ENCODE data around the gene C1orf159. TPM values are rescaled to one million over a fixed set of nuclear protein-coding genes. Genes with fewer than 3 reads are reported as not detected.

C1orf159 gene
- total and polyA plus RNA-seq, 2 experiments from 2014 or later, result 9.6 to 21.5 TPM

DNA sequence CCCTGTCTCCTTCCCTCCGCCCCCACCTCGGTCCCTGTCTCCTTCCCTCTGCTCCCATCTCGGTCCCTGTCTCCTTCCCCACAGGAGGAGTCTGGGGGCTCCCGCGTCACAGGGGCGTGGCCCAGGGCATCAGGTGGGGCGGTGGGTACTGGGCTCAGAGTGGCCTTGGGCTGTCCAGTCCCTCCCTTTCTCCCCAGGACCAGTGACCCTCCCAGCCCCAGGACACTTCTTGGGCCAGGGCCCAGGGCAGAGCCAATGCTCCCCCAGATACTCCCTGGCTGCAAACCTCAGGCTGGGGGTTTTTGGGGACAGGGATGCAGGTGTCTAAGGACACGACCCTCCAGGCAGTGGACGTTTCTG, 35.0 kb downstream of the C1orf159 start:
- Mint-ChIP-seq H3K4me3 (peak overlapping the region; percentile 14; the same call in 1 of the 3 replicates), H3K4me1 (no peaks in the 10 kb centered on the region), H3K9me3 (no peaks in the 10 kb centered on the region), H3K36me3 (ENCODE audit: low read depth) (no peaks in the 10 kb centered on the region), H3K27ac (no peak overlapping the region), H3K27me3 (ENCODE audit: insufficient read depth, low read depth, poor library complexity) (peaks cover 9% of the 10 kb centered on the region)
- no peaks in the 10 kb centered on the region for H3K9me2 ChIP-seq (ENCODE audit: insufficient read depth)
- H3F3A ChIP-seq (replicated peaks; ENCODE audit: low read depth), result no peaks in the 10 kb centered on the region
- no peak overlapping the region for H2AFZ ChIP-seq
- H3K79me2 ChIP-seq (replicated peaks; ENCODE audit: insufficient read depth), result no peaks in the 10 kb centered on the region
- ATAC-seq, result no peak
- H3K27me3 ChIP-seq (ENCODE audit: insufficient read depth), result no peaks in the 10 kb centered on the region
- TF ChIP-seq ZNF331 (CRISPR knock-in tag; IDR thresholded peaks at IDR 0.05; ENCODE audit: low read depth), result no peak
- no peak for TF ChIP-seq STAT1 (IDR thresholded peaks at IDR 0.05; ENCODE audit: unreplicated experiment)
- no peaks in the 10 kb centered on the region; the same call in 1 of the 2 replicates for H3K4me1 ChIP-seq (ENCODE audit: insufficient read depth)
- no peak for DNase-seq (ENCODE audit: low spot score)
- H3K4me2 ChIP-seq, result no peak overlapping the region
- 0 out of 2 replicates have a peak overlapping the region, but pooled peaks have one; percentile 28 for H3K4me3 ChIP-seq
- H4K20me1 ChIP-seq (replicated peaks; ENCODE audit: insufficient read depth), result no peaks in the 10 kb centered on the region
- no peak overlapping the region for H3K27ac ChIP-seq (ENCODE audit: low read depth)
- H3K36me3 ChIP-seq (ENCODE audit: insufficient read depth), result no peaks in the 10 kb centered on the region

GRCh38 chr1:1080122-1080757, 35.6 kb downstream of the C1orf159 start:
- H3F3A ChIP-seq (replicated peaks; ENCODE audit: low read depth), result no peaks in the 10 kb centered on the region
- no peak overlapping the region for H3K27ac Mint-ChIP-seq
- H2AFZ ChIP-seq, result peak overlapping the region; percentile 81
- no peaks in the 10 kb centered on the region for H4K20me1 ChIP-seq (replicated peaks; ENCODE audit: insufficient read depth)
- H3K36me3 ChIP-seq (ENCODE audit: insufficient read depth), result no peaks in the 10 kb centered on the region
- no peaks in the 10 kb centered on the region for H3K9me2 ChIP-seq (ENCODE audit: insufficient read depth)
- H3K4me2 ChIP-seq, result peak overlapping the region; percentile 81
- H3K4me3 ChIP-seq, result peak overlapping the region; percentile 55
- TF ChIP-seq, protein P1, sequence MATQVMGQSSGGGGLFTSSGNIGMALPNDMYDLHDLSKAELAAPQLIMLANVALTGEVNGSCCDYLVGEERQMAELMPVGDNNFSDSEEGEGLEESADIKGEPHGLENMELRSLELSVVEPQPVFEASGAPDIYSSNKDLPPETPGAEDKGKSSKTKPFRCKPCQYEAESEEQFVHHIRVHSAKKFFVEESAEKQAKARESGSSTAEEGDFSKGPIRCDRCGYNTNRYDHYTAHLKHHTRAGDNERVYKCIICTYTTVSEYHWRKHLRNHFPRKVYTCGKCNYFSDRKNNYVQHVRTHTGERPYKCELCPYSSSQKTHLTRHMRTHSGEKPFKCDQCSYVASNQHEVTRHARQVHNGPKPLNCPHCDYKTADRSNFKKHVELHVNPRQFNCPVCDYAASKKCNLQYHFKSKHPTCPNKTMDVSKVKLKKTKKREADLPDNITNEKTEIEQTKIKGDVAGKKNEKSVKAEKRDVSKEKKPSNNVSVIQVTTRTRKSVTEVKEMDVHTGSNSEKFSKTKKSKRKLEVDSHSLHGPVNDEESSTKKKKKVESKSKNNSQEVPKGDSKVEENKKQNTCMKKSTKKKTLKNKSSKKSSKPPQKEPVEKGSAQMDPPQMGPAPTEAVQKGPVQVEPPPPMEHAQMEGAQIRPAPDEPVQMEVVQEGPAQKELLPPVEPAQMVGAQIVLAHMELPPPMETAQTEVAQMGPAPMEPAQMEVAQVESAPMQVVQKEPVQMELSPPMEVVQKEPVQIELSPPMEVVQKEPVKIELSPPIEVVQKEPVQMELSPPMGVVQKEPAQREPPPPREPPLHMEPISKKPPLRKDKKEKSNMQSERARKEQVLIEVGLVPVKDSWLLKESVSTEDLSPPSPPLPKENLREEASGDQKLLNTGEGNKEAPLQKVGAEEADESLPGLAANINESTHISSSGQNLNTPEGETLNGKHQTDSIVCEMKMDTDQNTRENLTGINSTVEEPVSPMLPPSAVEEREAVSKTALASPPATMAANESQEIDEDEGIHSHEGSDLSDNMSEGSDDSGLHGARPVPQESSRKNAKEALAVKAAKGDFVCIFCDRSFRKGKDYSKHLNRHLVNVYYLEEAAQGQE (IDR thresholded peaks at IDR 0.05; ENCODE audit: unreplicated experiment), result no peak
- TF ChIP-seq POLR2AphosphoS5 (IDR thresholded peaks at IDR 0.05; ENCODE audit: low read depth), result peak; percentile 53
- H3K36me3 Mint-ChIP-seq (ENCODE audit: low read depth), result no peaks in the 10 kb centered on the region
- peaks cover 11% of the 10 kb centered on the region for H3K27me3 Mint-ChIP-seq (ENCODE audit: insufficient read depth, low read depth, poor library complexity)
- no peaks in the 10 kb centered on the region for H3K27me3 ChIP-seq (ENCODE audit: insufficient read depth)
- no peaks in the 10 kb centered on the region for H3K79me2 ChIP-seq (replicated peaks; ENCODE audit: insufficient read depth)
- DNase-seq (ENCODE audit: low spot score) (peak; percentile 81), ATAC-seq (peak; percentile 86)
- no peak overlapping the region for H3K27ac ChIP-seq (ENCODE audit: low read depth)
- H3K4me1 Mint-ChIP-seq, result no peaks in the 10 kb centered on the region
- no peaks in the 10 kb centered on the region; the same call in 1 of the 2 replicates for H3K4me1 ChIP-seq (ENCODE audit: insufficient read depth)
- H3K4me3 Mint-ChIP-seq, result peak overlapping the region; percentile 64
- H3K9me3 Mint-ChIP-seq, result no peaks in the 10 kb centered on the region

GRCh38 chr1:1079408-1080121, 36.3 kb downstream of the C1orf159 start:
- no peaks in the 10 kb centered on the region for H3K9me2 ChIP-seq (ENCODE audit: insufficient read depth)
- H3K9me3 Mint-ChIP-seq, result no peaks in the 10 kb centered on the region
- H3F3A ChIP-seq (replicated peaks; ENCODE audit: low read depth), result no peaks in the 10 kb centered on the region
- H2AFZ ChIP-seq, result peak overlapping the region; percentile 81
- H3K4me3 ChIP-seq, result peak overlapping the region; percentile 55
- no peaks in the 10 kb centered on the region; the same call in 1 of the 2 replicates for H3K4me1 ChIP-seq (ENCODE audit: insufficient read depth)
- H3K79me2 ChIP-seq (replicated peaks; ENCODE audit: insufficient read depth), result no peaks in the 10 kb centered on the region
- H3K4me1 Mint-ChIP-seq, result no peaks in the 10 kb centered on the region
- H3K4me2 ChIP-seq, result peak overlapping the region; percentile 81
- no peaks in the 10 kb centered on the region for H3K36me3 ChIP-seq (ENCODE audit: insufficient read depth)
- peak; percentile 73 for ATAC-seq
- H3K27me3 ChIP-seq (ENCODE audit: insufficient read depth), result no peaks in the 10 kb centered on the region
- no peaks in the 10 kb centered on the region for H4K20me1 ChIP-seq (replicated peaks; ENCODE audit: insufficient read depth)
- peak; percentile 77 for DNase-seq (ENCODE audit: low spot score)
- TF ChIP-seq ETS1 (IDR thresholded peaks at IDR 0.05) (no peak), STAT1 (IDR thresholded peaks at IDR 0.05; ENCODE audit: unreplicated experiment) (no peak), CTCF (conservative IDR thresholded peaks at IDR 0.05; ENCODE audit: low read depth in 2 of 2) (no peak), EZH2phosphoT487 (IDR thresholded peaks at IDR 0.05; ENCODE audit: unreplicated experiment) (no peak), ZNF331 (CRISPR knock-in tag; IDR thresholded peaks at IDR 0.05; ENCODE audit: low read depth) (no peak), EZH2 (IDR thresholded peaks at IDR 0.05; ENCODE audit: low read depth, unreplicated experiment) (no peak)
- H3K27ac Mint-ChIP-seq, result no peak overlapping the region
- no peak overlapping the region for H3K27ac ChIP-seq (ENCODE audit: low read depth)
- H3K27me3 Mint-ChIP-seq (ENCODE audit: insufficient read depth, low read depth, poor library complexity), result peaks cover 11% of the 10 kb centered on the region
- no peaks in the 10 kb centered on the region for H3K36me3 Mint-ChIP-seq (ENCODE audit: low read depth)
- peak overlapping the region; percentile 64; the same call in 2 of the 3 replicates for H3K4me3 Mint-ChIP-seq
